Activated CD4-positive, alpha-beta T cell treated with anti-CD3 and anti-CD28 coated beads for 48 hours (primary cell): ENCODE measurements around the gene CFL1.
A peak's percentile ranks its signal among the peaks of the same experiment; 100 is the strongest.

ENCODE experiments used
- DNase-seq: peaks from one replicate; pipeline ENCODE4 v3.0.0-alpha.2; 2020

The CFL1 gene

GRCh38 chr11:65869643-65870306 lies 11.8 kb upstream of the CFL1 start:
- no peak for DNase-seq

DNA sequence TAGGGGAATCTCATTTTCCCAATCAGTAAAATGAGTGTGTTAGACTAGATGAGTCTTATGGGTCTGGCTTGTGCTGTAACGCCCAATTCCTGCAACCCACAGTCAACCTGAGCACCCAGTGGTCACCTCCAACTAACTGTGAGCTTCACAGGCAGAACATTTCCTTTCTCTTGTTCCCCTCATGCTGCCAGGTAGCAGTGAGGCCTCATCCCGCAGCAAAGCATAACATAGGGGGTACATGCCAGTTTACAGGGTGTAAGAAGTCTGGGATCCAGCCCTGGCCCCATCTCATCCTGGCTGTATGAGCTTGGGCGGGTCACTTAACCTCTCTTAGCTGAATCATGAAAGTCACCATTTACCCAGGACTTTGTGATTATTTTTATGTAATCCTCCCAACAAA lies 10.9 kb upstream of the CFL1 start:
- DNase-seq = no peak

DNA sequence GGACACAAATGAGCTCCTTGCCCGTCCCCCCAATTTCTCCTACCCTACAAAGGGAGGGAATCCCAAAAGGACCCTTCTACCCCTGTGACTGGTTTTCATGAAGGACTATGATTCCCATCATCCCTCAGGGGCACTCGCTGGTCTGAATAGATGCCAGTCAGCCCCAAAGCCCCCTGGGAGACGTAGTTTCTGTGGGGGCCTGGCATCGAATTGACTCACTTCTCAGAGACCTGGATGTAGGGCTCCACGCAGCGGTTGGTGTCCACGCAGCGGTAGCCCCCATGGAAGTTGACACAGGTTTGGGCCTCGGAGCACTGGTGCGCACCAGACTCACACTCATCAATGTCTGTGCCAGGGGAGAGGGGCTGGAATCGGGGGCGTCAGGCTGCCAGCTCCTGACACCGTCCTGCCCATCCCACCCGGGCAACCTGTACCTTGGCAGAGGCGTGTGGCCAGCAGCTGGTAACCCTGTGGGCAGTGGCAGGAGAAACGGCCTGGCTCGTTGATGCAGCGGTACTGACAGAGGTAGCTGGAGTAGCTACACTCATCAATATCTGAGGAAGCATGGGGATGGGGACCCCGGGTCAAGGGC lies 10.2 kb upstream of the CFL1 start:
- DNase-seq = no peak

GRCh38 chr11:65867284-65868071 lies 9.5 kb upstream of the CFL1 start:
- no peak for DNase-seq

- no peak for DNase-seq
Observed at GRCh38 chr11:65866509-65867283, 8.7 kb upstream of the CFL1 start.

- DNase-seq = no peak
Observed at GRCh38 chr11:65865550-65866172, 7.7 kb upstream of the CFL1 start.

GRCh38 chr11:65864706-65865471 lies 6.9 kb upstream of the CFL1 start:
- no peak for DNase-seq

- no peak for DNase-seq
Observed at GRCh38 chr11:65863889-65864705, 6.1 kb upstream of the CFL1 start.

DNA sequence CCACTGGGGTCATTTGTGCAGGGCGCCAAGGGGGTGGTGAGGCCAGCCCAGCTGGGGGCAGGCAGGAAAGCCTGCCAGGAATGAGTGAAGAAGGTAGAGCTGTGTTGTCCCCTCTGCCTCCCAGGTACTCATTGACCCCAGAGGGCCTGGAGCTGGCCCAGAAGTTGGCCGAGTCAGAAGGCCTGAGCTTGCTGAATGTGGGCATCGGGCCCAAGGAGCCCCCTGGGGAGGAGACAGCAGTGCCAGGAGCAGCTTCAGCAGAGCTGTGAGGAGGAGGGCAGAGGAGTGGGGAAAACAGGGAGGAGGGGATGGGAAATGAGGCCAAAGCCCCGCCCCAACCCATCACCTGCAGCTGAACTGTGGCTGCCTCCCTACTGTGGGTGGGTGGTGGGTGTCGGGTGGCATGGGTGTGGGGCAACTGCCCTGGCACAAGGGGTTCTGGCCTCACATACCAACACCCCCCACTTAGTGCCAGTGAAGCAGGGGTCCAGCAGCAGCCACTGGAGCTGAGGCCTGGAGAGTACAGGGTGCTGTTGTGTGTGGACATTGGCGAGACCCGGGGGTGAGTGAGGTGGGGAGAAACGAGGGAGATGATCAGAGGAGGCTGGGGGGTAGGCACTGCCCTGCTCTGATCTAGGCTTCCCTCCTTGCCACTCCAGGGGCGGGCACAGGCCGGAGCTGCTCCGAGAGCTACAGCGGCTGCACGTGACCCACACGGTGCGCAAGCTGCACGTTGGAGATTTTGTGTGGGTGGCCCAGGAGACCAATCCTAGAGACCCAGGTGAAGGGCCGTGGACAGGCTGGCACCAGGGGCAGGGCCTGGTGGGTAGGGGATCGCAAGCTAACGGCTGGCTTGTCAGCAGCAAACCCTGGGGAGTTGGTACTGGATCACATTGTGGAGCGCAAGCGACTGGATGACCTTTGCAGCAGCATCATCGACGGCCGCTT lies 5.2 kb upstream of the CFL1 start:
- peak; percentile 2 for DNase-seq

GRCh38 chr11:65862191-65862735 lies 4.3 kb upstream of the CFL1 start:
- DNase-seq = no peak

DNA sequence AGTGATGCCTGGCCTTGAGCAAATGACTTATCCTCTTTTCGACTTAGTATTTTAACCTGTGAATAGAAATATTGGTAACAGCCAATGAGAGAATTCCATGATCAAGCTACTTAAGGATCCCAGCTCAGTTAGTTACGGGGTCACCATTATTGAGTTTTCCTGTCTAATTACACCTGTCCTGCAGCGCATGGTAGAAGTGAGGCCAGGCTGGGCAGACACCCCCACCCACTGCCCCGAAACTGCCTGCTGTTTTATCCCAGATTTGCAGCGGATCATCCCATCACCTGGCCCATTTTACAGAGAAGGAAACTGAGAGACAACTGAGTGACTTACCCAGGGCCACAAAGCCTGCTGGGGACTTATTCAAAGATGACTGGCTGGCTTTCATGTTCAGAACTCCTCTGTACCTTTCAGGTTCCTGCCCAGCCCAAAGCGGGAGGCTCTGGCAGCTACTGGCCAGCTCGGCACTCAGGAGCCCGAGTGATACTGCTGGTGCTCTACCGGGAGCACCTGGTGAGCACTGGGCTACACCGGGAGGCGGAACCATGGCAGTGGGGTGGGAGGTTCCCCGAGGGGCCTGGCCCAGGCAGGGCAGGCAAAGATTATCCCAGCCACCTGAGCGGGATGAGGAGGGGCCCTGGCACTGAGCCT lies 3.7 kb upstream of the CFL1 start:
- DNase-seq = peak; percentile 3

GRCh38 chr11:65861165-65861505 lies 3.2 kb upstream of the CFL1 start:
- DNase-seq = no peak

DNA sequence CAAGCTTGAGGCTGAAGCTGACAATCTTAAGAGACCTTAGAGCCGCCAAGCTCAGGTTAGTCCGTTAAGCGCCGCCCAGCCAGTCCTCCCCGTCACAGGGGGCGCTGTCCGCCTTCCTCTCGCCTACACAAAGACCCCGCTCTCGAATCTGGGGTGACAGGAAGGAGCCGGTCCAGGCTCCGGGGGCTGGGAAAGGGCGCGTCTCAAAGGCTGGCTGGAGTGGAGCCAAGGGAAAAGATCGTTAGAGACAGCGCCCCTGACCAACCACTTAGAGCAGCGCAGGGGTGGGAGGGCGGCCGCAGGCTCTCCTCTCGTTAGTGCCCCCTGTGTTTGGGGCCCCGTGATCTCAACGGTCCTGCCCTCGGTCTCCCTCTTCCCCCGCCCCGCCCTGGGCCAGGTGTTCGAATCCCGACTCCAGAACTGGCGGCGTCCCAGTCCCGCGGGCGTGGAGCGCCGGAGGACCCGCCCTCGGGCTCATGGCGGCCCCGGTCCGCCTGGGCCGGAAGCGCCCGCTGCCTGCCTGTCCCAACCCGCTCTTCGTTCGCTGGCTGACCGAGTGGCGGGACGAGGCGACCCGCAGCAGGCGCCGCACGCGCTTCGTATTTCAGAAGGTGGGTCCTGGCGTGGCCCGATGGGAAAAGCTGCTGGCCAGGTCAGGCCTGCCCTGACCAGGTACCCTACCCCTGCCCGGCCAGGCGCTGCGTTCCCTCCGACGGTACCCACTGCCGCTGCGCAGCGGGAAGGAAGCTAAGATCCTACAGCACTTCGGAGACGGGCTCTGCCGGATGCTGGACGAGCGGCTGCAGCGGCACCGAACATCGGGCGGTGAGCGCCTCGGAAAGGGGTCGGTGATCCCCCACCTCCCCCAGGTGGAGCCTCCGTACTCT lies 2.5 kb upstream of the CFL1 start, which contains the start of gene MUS81:
MUS81 (plus strand) TSS at position 156 of the 887 bp plus-strand sequence; CDS start at position 477, 321 bp downstream.
- DNase-seq = peak; percentile 97

DNA sequence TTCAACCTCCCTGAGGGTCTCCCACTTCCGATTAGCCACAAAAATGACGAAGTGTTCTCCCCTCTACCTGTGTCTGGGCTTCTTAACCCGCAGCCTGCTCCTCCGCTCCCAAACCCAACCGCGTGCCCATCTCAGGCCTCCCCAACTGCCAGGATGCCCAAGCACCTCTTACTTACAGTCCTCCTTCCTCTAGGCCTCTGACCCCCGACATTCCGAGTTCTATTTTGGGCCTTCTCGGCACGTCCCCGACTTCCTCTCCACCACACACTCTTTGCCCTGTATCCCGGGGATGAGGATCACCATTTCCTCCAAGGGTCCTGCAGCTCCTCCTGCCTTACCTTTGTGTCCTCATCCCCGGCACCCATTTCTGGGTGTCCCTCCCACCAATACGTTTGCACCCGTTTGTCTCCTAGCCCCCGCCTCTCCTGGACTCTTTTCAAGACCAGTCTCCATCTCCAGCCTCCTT lies 1.9 kb upstream of the CFL1 start:
- DNase-seq = peak; percentile 62

DNA sequence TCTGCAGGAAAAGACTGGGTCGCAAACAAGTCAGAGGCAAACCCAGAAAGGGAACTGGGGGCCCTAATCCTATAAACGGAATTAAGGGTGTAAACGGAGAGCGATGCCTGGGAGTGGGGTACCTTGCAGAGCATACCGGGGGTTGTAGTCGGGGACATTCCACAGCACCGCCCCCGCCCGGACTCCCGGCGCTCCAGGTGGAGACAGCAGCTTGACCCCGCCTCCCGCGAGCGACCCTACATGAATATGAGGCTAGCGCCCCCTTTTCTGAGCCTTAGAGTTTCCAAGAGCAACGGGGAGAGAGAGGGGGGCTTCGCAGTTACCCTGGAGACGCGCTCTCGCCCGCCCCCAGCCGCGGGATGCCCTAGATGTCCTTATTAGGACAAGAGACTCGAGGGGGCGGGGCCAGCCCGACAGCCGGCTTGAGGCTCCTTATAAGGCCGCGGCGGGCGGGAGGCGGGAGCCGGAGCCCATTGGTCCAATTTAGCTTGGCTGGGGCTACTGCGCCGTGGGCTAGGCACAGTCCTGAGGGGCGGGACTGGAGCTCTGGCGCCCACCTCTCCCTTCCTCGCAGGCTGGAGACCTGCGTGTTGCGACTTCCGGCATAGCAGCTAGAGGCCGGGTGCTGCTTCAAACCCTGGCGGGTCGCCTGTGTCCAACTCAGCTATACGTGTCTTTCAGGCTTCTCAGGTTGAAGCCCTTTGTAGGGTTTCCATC lies 1.3 kb upstream of the CFL1 start:
- DNase-seq = peak; percentile 99

DNA sequence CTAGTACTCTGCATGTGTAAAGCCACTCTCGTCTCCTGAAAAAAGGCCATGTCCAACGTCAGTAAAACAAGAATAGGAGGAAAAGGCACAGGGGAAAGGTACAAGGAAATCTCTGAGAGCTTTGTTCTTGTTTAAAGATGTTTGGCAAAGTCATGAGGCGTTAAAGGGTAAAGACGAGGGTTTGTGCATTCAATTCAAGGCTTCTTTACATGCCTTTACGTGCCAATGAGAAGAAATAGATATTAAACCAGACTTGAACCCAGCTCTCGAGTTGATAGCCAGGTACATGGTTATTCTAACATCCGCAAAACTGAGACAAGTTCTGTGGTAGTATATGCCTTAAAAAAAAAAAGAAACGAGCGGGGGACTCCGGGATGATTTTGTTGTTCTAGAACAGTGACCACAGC lies 704 bp upstream of the CFL1 start:
- DNase-seq = no peak

- peak; percentile 73 for DNase-seq
Observed at GRCh38 chr11:65857500-65857852, 504 bp downstream of the CFL1 start.
